ENCODE data around the gene NRROS. TPM values are rescaled to one million over a fixed set of nuclear protein-coding genes. Genes with fewer than 3 reads are reported as not detected.

NRROS gene
- total and polyA plus RNA-seq, 2 donors from 2014 or later = 2.0 to 11.6 TPM

DNA sequence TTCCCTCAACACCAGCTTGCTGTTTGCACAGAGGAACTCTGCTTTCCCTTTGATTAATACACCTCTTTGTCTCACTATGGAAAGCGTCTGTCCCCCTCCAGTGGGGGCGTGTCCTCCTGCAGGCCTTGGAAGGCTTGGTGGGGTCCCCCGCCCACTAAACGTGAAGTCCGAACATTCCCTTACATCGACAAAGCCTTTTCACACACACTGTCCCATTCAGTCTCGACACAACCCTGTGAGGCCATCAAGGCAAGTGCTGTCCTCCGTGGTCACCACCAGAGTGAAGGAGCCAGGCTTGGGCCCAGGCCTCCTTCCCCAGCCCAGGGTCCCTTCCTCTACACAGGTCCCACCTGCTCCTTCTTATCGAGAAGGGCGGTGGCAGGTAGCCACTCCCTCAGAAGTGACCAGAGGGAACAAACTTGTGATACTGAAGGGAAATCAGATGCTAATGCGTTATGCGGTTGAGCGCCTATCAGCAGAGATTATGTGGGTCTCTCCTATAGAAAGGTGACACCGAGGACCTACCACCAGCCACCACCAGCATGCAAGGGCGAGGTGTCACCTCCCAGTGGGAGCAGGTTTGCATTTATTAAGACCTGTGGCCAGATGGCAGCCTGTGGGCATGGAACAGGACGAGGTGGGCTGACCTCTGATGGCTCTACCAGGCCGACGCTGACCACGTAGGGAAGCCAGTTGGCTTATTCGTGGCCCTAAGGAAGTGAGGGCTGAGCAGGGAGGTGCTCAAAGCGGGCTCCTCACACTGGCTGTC, 6.6 kb downstream of the NRROS start:
- Histone ChIP-seq H3K27ac (ENCODE audit: low read depth in 2 of 2, low read length in 2 of 2) (no peak overlapping the region), H3K4me3 (ENCODE audit: low read length in 3 of 3) (no peak overlapping the region)

DNA sequence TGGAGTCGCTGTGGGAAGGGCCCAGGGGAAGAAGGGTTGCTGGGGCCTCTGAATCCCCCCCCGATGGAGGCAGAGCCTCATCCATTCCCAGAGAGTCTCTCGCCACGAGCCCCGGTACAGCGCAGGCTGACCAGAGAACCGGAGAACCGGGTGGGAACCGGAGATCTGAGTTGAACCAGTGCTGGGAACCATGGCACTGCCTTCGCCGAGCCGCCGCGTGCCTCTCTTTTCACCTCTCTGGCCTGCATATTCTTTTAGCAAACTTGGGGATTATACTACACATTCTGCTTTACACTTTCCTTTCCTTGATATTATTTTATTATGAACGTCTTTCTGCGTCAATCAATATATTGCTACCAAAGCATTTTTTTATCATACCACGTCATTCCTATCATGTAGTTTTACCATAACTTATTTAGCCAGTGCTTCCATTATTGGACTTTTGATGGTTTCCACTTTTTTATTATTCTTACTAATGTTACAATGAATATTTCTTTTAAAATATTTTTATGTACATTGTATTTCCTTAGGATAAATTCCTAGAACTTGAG, 7.2 kb downstream of the NRROS start:
- H3K4me1 ChIP-seq (ENCODE audit: control insufficient read depth in 2 of 3, insufficient read depth in 2 of 3, low read depth in 1 of 3, low read length in 3 of 3) = peaks cover 0 to 8% (median 0%) of the 10 kb centered on the region in 3 donors
- no peak overlapping the region for H3K9ac ChIP-seq (ENCODE audit: low read length in 3 of 3)
- no peak for FAIRE-seq
- no peaks in the 10 kb centered on the region for H3K27me3 ChIP-seq (ENCODE audit: control insufficient read depth, insufficient read depth, low read length)
- intact Hi-C loops (cut with DNase I) = no loop called here
- TF ChIP-seq, protein P1, sequence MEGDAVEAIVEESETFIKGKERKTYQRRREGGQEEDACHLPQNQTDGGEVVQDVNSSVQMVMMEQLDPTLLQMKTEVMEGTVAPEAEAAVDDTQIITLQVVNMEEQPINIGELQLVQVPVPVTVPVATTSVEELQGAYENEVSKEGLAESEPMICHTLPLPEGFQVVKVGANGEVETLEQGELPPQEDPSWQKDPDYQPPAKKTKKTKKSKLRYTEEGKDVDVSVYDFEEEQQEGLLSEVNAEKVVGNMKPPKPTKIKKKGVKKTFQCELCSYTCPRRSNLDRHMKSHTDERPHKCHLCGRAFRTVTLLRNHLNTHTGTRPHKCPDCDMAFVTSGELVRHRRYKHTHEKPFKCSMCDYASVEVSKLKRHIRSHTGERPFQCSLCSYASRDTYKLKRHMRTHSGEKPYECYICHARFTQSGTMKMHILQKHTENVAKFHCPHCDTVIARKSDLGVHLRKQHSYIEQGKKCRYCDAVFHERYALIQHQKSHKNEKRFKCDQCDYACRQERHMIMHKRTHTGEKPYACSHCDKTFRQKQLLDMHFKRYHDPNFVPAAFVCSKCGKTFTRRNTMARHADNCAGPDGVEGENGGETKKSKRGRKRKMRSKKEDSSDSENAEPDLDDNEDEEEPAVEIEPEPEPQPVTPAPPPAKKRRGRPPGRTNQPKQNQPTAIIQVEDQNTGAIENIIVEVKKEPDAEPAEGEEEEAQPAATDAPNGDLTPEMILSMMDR (IDR thresholded peaks at IDR 0.05; ENCODE audit: borderline replicate concordance, extremely low read depth, insufficient read depth) = no peak
- H3K27ac ChIP-seq (ENCODE audit: low read depth in 2 of 2, low read length in 2 of 2) = no peak overlapping the region
- no peaks in the 10 kb centered on the region for H3K9me3 ChIP-seq (ENCODE audit: control insufficient read depth in 2 of 3, insufficient read depth in 1 of 3, low read length in 3 of 3)
- DNase-seq = peak in 1 of 5 donors; percentile 50
- no peaks in the 10 kb centered on the region for H3K36me3 ChIP-seq (ENCODE audit: control insufficient read depth in 2 of 3, insufficient read depth in 3 of 3, low read length in 3 of 3)
- no peak overlapping the region for H3K4me3 ChIP-seq (ENCODE audit: low read length in 3 of 3)

More for the DNA sequence above, 6.6 kb downstream of the NRROS start:
- Histone ChIP-seq H3K9ac (ENCODE audit: low read length in 3 of 3) (no peak overlapping the region), H3K4me1 (ENCODE audit: control insufficient read depth in 2 of 3, insufficient read depth in 2 of 3, low read depth in 1 of 3, low read length in 3 of 3) (peaks cover 0 to 5% (median 0%) of the 10 kb centered on the region in 3 donors), H3K27me3 (ENCODE audit: control insufficient read depth, insufficient read depth, low read length) (no peaks in the 10 kb centered on the region), H3K36me3 (ENCODE audit: control insufficient read depth in 2 of 3, insufficient read depth in 3 of 3, low read length in 3 of 3) (no peaks in the 10 kb centered on the region), H3K9me3 (ENCODE audit: control insufficient read depth in 2 of 3, insufficient read depth in 1 of 3, low read length in 3 of 3) (no peaks in the 10 kb centered on the region)
- intact Hi-C loops (cut with DNase I) = no loop called here
- FAIRE-seq (no peak), DNase-seq (peak in 1 of 5 donors; percentile 49)
- TF ChIP-seq, protein P1 (IDR thresholded peaks at IDR 0.05; ENCODE audit: borderline replicate concordance, extremely low read depth, insufficient read depth) = no peak

DNA sequence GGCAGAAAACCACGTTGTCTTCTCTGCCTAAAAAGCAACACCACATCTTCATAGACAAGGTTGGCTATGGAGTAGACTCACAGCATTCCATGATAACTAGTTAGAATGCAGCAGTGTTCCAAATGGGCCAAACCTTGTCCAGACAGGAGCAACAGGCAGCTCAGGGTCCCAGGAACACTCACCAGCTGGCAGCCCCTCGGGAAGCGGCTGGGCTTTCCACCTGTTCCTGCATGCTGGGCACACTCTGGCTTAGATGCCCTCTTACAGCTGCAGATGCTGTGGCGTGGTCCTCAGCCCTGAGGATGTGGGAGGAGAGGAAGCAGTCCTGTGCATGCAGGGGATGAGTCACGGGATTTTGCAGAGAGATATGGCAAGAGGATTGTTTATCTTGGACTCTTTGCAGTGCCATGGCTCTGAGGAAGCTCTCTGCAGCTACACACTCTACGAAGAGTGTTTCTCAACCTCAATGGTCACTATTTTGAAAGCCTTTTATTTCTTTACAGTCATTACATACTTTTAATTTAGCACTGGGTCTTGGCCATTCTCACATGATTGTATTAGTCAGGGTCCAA, 11.3 kb downstream of the NRROS start:
- H3K36me3 ChIP-seq (ENCODE audit: control insufficient read depth in 2 of 3, insufficient read depth in 3 of 3, low read length in 3 of 3) = no peaks in the 10 kb centered on the region
- DNase-seq (peak in 2 of 5 donors; percentile 33 to 67), FAIRE-seq (no peak)
- no peak overlapping the region for H3K4me3 ChIP-seq (ENCODE audit: low read length in 3 of 3)
- TF ChIP-seq, protein P1 (IDR thresholded peaks at IDR 0.05; ENCODE audit: borderline replicate concordance, extremely low read depth, insufficient read depth) = no peak
- no peaks in the 10 kb centered on the region for H3K9me3 ChIP-seq (ENCODE audit: control insufficient read depth in 2 of 3, insufficient read depth in 1 of 3, low read length in 3 of 3)
- no peak overlapping the region for H3K27ac ChIP-seq (ENCODE audit: low read depth in 2 of 2, low read length in 2 of 2)
- peaks cover 0 to 5% (median 0%) of the 10 kb centered on the region in 3 donors for H3K4me1 ChIP-seq (ENCODE audit: control insufficient read depth in 2 of 3, insufficient read depth in 2 of 3, low read depth in 1 of 3, low read length in 3 of 3)
- H3K9ac ChIP-seq (ENCODE audit: low read length in 3 of 3) = no peak overlapping the region
- no peaks in the 10 kb centered on the region for H3K27me3 ChIP-seq (ENCODE audit: control insufficient read depth, insufficient read depth, low read length)
- intact Hi-C loops (cut with DNase I) = no loop called here

Measured in kidney (tissue), 14 donors.